DMS53 treated with DMSO at 0.1 percent for 48 hours (cell line): ENCODE measurements around the gene DDX47.
"Not testable (repeated sequence)": the region's sequence is repeated elsewhere in the genome, so short reads cannot be mapped to it uniquely, and the experiment has no call there.

Experiments used
- DNase-seq: peaks from one replicate; lab custom pipeline; 2025; ENCODE audit not compliant: unreplicated experiment; lab: John Stamatoyannopoulos, UW

DDX47 gene

DNA sequence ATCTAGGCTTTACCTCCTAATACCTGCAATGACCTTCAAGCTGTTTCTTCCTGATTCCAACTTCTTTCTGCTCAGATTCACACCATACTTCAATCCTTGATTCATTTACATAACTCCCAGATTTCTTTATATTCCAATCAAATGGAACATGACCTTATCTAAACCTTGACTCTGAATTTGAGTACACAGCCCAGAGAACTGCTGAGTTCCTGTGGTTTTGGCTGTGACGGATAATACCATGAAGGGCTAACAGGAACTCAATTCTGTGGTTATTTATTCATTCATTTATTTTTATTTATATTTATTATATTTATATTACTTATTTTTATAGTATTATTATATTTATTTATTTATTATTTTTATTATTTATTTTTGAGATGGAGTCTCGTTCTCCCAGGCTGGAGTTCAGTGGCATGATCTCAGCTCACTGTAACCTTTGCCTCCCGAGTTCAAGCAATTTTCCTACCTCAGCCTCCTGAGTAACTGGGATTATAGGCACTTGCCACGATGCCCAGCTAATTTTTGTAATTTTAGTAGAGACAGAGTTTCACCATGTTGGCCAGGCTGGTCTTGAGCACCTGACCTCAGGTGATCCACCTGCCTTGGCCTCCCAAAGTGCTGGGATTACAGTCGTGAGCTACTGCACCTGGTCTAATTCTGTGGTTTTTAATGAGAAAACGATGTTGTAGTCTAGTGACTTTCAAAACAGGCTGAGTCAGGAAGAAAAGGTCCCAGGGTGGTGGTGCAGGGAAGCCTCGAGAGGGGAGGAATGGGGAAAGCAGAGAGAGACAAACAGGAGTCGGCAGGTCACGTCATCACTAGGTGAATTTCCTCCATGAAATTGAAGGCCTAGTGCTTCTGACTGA, 16.0 kb upstream of the DDX47 start:
- no peak for DNase-seq

GRCh38 chr12:12797794-12798152, 15.4 kb upstream of the DDX47 start:
- no peak for DNase-seq

GRCh38 chr12:12798480-12798879, 14.7 kb upstream of the DDX47 start:
- no peak for DNase-seq

DNA sequence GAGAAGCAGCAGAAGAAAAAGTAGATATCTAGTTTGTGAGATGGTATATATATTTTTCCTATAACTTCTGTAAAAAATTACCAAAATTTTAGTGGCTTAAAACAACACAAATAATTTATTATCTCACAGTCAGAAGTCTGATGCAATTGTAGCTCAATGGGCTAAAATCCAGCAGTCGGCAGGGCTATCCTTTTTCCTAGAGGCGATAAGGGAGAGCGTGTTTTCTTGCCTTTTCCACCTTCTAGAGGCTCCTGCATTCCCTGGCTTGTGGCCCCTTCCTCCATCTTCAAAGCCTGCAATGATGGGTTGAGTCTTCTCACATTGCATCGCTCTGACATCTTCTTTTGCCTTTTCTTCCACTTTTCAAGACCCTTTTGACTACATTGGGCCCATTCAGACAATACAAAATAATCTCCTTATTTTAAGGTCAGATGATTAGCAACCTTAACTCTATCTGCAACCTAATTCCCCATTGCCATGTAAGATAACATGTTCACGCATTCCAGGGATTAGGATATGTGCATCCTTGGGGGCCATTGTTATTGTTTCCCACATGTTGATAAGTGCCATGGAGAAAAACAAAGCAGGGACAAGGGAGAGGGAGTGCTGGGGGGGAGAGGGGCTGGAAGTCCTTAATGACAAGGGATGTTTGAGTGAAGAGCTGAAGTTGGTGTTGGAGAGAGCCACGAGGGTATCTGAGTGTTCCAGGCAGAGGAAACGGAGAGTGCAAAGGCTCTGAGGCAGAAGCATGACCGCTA, 13.8 kb upstream of the DDX47 start:
- DNase-seq: no peak

DNA sequence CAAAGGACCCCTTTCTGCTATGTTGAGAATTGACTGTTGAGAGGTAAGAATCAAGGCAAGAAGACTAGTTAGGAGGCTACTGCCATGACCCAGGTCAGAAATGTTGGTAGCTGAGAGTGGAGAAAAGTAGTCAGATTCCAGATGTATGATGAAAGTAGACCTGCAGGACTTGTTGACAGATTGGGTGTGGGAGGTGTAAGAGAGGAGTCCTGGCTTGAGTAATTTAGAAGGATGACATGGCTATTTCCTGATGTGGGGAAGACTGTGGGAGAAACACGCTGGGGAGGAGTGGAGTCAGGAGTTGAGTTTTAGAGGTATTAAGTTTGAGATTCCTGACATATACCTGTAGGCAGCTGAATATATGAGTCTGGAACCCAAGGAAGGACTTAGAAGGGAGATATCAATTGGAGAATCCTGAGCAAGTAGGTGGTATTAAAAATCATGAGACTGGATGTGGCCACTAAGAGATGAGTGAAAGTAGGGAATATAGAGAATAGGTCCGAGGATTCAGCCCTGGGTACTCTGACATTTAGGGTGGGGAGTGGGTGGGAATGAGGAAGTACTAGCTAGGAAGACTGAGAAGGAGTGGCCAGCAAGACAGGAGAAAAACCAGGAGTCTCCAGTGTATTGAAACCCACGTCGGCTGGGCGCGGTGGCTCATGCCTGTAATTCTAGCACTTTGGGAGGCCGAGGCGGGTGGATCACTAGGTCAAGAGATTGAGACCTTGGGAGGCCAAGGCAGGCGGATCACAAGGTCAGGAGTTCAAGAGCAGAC, 12.6 kb upstream of the DDX47 start:
- peak; percentile 21 for DNase-seq

GRCh38 chr12:12801656-12802055, 11.5 kb upstream of the DDX47 start:
- not testable (repeated sequence) for DNase-seq

DNA sequence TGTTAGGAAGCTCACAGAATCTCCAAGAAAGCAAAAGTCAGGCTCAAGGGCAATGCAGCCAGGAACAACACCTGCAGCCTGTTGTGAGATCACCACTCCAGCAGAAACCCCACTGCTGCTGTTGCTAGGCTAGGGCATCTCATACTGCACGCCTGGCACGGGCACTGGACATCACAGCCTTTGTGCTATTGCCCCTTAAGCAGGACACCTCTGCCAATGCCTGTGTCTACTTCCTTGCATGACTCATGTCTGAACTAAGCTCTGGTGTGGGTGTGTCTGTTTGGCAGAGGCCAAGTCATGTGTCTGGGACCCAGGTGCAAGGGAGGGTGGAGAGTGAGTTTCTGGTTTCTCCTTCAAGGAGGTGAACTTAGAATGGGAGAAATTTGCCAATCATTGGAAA, 10.0 kb upstream of the DDX47 start:
- peak; percentile 100 for DNase-seq

GRCh38 chr12:12804011-12804410, 9.1 kb upstream of the DDX47 start:
- DNase-seq: peak; percentile 98

- peak; percentile 89 for DNase-seq
These were observed 8.7 kb upstream of the DDX47 start for GRCh38 chr12:12804432-12804886.

GRCh38 chr12:12806784-12807516, 6.2 kb upstream of the DDX47 start:
- DNase-seq: no peak

GRCh38 chr12:12807517-12807903, 5.6 kb upstream of the DDX47 start:
- DNase-seq: not testable (repeated sequence)

DNA sequence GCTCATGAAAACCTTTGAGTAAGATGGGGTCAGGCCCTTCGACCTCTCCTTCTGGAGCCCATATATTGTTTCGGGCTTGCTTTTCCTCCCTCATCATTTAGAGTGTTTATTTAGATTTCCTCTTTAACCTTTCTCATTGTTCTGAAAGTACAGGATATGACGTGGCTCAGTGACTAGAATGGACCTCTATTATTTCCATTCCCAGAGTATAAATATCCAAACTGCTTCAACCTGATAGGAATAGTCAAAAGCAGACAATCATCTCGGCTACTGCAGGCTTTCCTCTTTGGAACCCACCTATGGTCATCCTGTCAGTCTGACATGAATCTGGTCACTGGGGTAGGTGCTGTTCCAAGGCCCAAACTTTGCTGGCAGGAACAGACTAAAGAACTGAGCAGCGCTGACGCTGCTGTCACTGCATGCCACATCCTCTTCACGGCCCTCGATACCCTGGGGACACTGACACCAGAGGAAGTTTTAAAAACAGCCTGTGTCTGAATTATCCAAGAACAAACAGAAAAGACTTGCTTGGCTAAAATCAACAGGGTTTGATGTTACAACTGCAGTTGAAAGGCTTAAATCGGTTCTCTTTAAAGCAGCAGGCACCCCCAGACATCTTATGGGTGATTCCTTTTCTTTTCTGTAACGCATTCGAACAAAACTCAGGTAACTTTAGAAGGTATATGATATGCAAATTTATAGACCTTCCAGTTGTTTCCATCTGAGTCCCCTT, 5.0 kb upstream of the DDX47 start:
- peak; percentile 99 for DNase-seq

DNA sequence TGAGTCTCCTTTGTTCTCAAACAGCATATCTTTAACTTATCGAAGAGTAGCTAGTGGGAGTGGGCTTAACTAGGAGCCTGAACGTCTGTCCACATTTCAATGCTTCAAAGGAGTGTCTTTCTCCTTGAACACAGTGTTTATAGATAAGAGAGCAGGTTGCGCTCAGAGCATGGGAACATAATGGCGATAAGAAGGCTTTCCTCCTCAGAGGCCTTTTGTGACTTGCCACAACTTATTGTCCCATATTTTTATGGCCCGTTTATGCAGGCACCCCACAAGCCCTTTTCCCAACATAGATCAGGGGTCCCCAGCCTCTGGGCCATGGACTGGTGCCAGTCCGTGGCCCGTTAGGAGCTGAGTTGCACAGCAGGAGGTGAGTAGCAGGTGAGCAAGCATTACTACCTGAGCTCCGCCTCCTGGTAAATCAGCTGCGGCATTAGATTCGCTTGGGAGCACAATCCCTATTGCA, 2.6 kb upstream of the DDX47 start:
- DNase-seq: peak; percentile 68

DNA sequence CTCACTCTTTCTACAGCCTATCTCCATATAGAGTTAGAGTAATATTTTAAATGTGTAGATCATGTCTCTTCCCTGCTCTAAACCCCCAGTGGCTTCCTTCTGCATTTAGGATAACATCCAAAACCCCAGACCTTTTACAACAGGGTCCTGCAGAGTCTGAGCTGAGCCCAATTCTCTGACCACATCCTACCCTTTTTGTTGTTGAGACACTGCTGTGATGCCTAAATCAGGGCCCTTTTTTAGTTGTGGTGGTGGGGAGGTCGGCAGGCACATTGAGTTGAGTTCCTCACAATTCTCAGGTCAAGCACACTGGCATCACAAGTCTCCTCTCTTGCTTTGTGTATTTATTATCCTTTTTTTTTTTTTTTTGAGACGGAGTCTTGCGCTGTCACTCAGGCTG, 1.8 kb upstream of the DDX47 start:
- no peak for DNase-seq

- DNase-seq: no peak
These were observed 972 bp upstream of the DDX47 start for GRCh38 chr12:12812174-12812573.

DNA sequence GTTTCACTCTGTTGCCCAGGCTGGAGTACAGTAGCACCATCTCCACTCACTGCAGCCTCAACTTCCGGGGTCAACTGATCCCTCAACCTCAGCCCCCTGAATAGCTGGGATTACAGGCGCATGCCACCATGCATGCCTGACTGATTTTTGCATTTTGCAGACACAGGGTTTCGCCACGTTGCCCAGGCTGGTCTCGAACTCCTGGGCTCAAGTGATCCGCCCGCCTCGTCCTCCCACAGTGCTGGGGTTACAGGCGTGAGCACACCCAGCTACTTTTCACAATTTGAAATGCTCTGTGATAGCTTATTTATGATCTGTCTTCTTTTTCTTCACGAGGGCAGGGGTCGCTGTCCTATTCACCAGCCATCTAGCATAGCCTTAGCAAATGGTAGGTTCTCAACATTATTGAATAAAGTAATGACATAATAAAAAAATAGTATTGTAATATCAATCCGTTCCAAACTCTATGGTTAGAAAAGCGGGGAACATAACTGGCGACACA, 477 bp upstream of the DDX47 start:
- no peak for DNase-seq

- no peak for DNase-seq
These were observed 4.5 kb downstream of the DDX47 start for GRCh38 chr12:12817616-12818015.

DNA sequence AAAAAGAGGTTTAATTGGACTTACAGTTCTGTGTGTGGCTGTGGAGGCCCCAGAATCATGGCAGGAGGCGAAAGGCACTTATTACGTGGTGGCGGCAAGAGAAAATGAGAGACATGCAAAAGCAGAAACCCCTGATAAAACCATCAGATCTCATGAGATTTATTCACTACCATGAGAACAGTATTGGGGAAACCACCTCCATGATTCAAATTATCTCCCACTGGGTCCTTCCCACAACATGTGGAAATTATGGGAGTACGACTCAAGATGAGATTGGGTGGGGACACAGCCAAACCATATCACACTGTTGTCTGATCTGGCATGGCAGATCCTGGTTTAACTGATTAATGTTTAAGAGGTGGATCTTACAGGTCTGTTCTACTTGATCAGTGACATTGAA, 5.6 kb downstream of the DDX47 start:
- no peak for DNase-seq

GRCh38 chr12:12819221-12819620, 6.1 kb downstream of the DDX47 start:
- no peak for DNase-seq

- DNase-seq: no peak
These were observed 6.7 kb downstream of the DDX47 start for GRCh38 chr12:12819752-12820311.
